HEK293 (cell line): ENCODE results near the gene FAM32A.
A peak's percentile ranks its signal among the peaks of the same experiment; 100 is the strongest.

Experiments
- GLI4 ChIP-seq: fragments of 450-650 bp; formaldehyde crosslinking; IDR thresholded peaks from 2 replicates; pipeline ENCODE4 v1.5.1; 2016; ENCODE audit warnings: missing biosample characterization, missing genetic modification characterization
- KLF16 ChIP-seq: fragments of 450-650 bp; formaldehyde crosslinking; IDR thresholded peaks from 2 replicates; pipeline ENCODE4 v1.5.1; 2017; ENCODE audit warnings: missing biosample characterization, missing genetic modification characterization
- MYNN ChIP-seq: fragments of 450-650 bp; formaldehyde crosslinking; IDR thresholded peaks from 2 replicates; pipeline ENCODE4 v1.5.1; 2016; ENCODE audit warnings: missing biosample characterization, missing genetic modification characterization, borderline replicate concordance
- OSR2 ChIP-seq: fragments of 450-650 bp; formaldehyde crosslinking; IDR thresholded peaks from 2 replicates; pipeline ENCODE4 v1.5.1; 2016; ENCODE audit warnings: missing biosample characterization, missing genetic modification characterization
- SP2 ChIP-seq: fragments of 450-650 bp; formaldehyde crosslinking; IDR thresholded peaks from 2 replicates; pipeline ENCODE4 v1.5.1; 2016; ENCODE audit warnings: missing biosample characterization, missing genetic modification characterization
- ZBTB11 ChIP-seq: fragments of 450-650 bp; formaldehyde crosslinking; conservative IDR thresholded peaks from 2 replicates; pipeline ENCODE4 v1.5.1; 2016; ENCODE audit warnings: low read depth, missing biosample characterization, missing genetic modification characterization
- ZBTB49 ChIP-seq: fragments of 450-650 bp; formaldehyde crosslinking; IDR thresholded peaks from 2 replicates; pipeline ENCODE4 v1.5.1; 2016; ENCODE audit warnings: missing biosample characterization, missing genetic modification characterization, low read depth
- ZFP3 ChIP-seq: fragments of 450-650 bp; formaldehyde crosslinking; IDR thresholded peaks from 2 replicates; pipeline ENCODE4 v1.5.1; 2016; ENCODE audit warnings: low read depth, missing biosample characterization, missing genetic modification characterization
- ZNF140 ChIP-seq: fragments of 450-650 bp; formaldehyde crosslinking; IDR thresholded peaks from 2 replicates; pipeline ENCODE4 v1.5.1; 2016; ENCODE audit warnings: missing biosample characterization, missing genetic modification characterization
- ZNF18 ChIP-seq: fragments of 450-650 bp; formaldehyde crosslinking; IDR thresholded peaks from 2 replicates; pipeline ENCODE4 v1.5.1; 2016; ENCODE audit warnings: missing biosample characterization, missing genetic modification characterization
- ZNF280C ChIP-seq: fragments of 450-650 bp; formaldehyde crosslinking; IDR thresholded peaks from 2 replicates; pipeline ENCODE4 v1.5.1; 2016; ENCODE audit warnings: missing biosample characterization, missing genetic modification characterization
- ZNF302 ChIP-seq: fragments of 450-650 bp; formaldehyde crosslinking; IDR thresholded peaks from 2 replicates; pipeline ENCODE4 v1.5.1; 2016; ENCODE audit warnings: missing biosample characterization, missing genetic modification characterization, low read depth
- ZNF362 ChIP-seq: fragments of 450-650 bp; formaldehyde crosslinking; IDR thresholded peaks from 2 replicates; pipeline ENCODE4 v1.5.1; 2016; ENCODE audit warnings: missing biosample characterization, missing genetic modification characterization
- ZNF416 ChIP-seq: fragments of 450-650 bp; formaldehyde crosslinking; IDR thresholded peaks from 2 replicates; pipeline ENCODE4 v1.5.1; 2016; ENCODE audit warnings: missing biosample characterization, missing genetic modification characterization
- ZNF423 ChIP-seq: fragments of 450-650 bp; formaldehyde crosslinking; IDR thresholded peaks from 2 replicates; pipeline ENCODE4 v1.5.1; 2016; ENCODE audit warnings: missing biosample characterization, missing genetic modification characterization
- ZNF433 ChIP-seq: fragments of 450-650 bp; formaldehyde crosslinking; IDR thresholded peaks from 2 replicates; pipeline ENCODE4 v1.5.1; 2016; ENCODE audit warnings: missing biosample characterization, missing genetic modification characterization, low read depth
- ZNF518A ChIP-seq: fragments of 450-650 bp; formaldehyde crosslinking; conservative IDR thresholded peaks from 2 replicates; pipeline ENCODE4 v1.5.1; 2016; ENCODE audit warnings: low read depth, missing biosample characterization, missing genetic modification characterization
- ZNF585B ChIP-seq: fragments of 450-650 bp; formaldehyde crosslinking; IDR thresholded peaks from 2 replicates; pipeline ENCODE4 v1.5.1; 2016; ENCODE audit warnings: missing biosample characterization, missing genetic modification characterization
- ZNF629 ChIP-seq: fragments of 450-650 bp; formaldehyde crosslinking; IDR thresholded peaks from 2 replicates; pipeline ENCODE4 v1.5.1; 2017; ENCODE audit warnings: missing biosample characterization, missing genetic modification characterization
- ZNF660 ChIP-seq: fragments of 450-650 bp; IDR thresholded peaks from 2 replicates; pipeline ENCODE4 v1.5.1; 2018; ENCODE audit warnings: missing biosample characterization, mild to moderate bottlenecking, missing genetic modification characterization
- ZNF704 ChIP-seq: fragments of 450-650 bp; formaldehyde crosslinking; IDR thresholded peaks from 2 replicates; pipeline ENCODE4 v1.5.1; 2016; ENCODE audit warnings: missing biosample characterization, missing genetic modification characterization
- ZSCAN23 ChIP-seq: fragments of 450-650 bp; formaldehyde crosslinking; IDR thresholded peaks from 2 replicates; pipeline ENCODE4 v1.5.1; 2016; ENCODE audit warnings: missing biosample characterization, missing genetic modification characterization

Gene FAM32A

GRCh38 chr19:16197622-16198369 lies 12.6 kb downstream of the FAM32A start, which contains the start of gene AP1M1 (continued):
- no peak for TF ChIP-seq ZBTB49
- TF ChIP-seq GLI4 (tag by site-specific recombination) = no peak
- TF ChIP-seq SP2 (tag by site-specific recombination) = peak; percentile 95
- TF ChIP-seq ZSCAN23 (tag by site-specific recombination) = no peak
- TF ChIP-seq ZNF423 (tag by site-specific recombination) = no peak
- TF ChIP-seq ZNF362 = no peak
- no peak for TF ChIP-seq ZNF18 (tag by site-specific recombination)
- no peak for TF ChIP-seq OSR2 (tag by site-specific recombination)
- TF ChIP-seq KLF16 (tag by site-specific recombination) = peak; percentile 78
- no peak for TF ChIP-seq ZNF302 (tag by site-specific recombination)
- no peak for TF ChIP-seq ZNF585B (tag by site-specific recombination)
- TF ChIP-seq ZNF280C (tag by site-specific recombination) = no peak
- no peak for TF ChIP-seq ZNF416 (tag by site-specific recombination)
- TF ChIP-seq ZNF518A (tag by site-specific recombination) = peak; percentile 75
- TF ChIP-seq ZNF704 = no peak
- TF ChIP-seq ZNF629 (tag by site-specific recombination) = peak; percentile 43; the same call in 1 of the 2 replicates
- no peak for TF ChIP-seq ZNF433
- 0 out of 2 replicates have a peak, but pooled peaks have one; percentile 52 for TF ChIP-seq ZNF660 (tag by site-specific recombination)
- TF ChIP-seq ZFP3 (tag by site-specific recombination) = no peak
- no peak for TF ChIP-seq ZNF140 (tag by site-specific recombination)
- peak; percentile 88 for TF ChIP-seq MYNN (tag by site-specific recombination)
- peak; percentile 96 for TF ChIP-seq ZBTB11 (tag by site-specific recombination)
